ENCODE data around the gene LRG1.
"Not testable (repeated sequence)": the region's sequence is repeated elsewhere in the genome, so short reads cannot be mapped to it uniquely, and the experiment has no call there.

Gene LRG1

DNA sequence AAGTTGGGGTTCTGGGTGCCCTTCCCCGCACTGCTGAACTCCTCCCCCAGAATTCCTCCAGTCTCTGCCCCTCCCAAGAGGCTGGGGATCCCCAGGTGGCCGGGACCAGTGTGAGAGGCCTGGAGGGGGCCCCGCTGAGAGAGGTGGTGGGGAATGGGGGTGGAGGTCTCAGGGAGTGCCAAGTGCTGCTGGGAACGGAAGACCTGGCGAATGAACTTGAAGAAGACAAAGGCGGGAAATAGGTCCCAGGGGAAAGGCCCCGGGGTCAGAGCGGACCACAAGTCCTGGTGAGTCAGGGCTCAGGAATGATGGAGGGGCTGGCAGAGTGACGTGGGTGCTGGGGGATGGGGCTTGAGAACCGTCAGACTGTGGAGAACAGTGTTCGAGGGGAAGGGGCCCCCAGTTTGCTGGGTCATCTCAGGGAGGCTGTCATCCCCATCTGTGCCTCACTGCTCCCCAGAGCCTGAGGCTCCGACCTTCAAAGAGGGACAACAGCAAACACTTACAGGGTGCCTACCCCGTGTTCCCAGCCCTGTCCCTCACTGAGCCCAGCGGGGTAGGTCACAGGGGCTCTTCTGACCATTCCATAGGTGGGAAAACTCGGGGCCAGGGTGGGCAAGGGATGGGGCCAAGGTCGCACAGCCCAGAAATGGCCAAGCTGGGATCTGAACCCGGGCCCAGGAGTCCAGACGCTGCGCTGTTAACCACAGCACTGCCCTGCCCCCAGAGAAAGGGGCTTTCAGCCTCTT, 35.6 kb upstream of the LRG1 start:
- FAIRE-seq: no peak

DNA sequence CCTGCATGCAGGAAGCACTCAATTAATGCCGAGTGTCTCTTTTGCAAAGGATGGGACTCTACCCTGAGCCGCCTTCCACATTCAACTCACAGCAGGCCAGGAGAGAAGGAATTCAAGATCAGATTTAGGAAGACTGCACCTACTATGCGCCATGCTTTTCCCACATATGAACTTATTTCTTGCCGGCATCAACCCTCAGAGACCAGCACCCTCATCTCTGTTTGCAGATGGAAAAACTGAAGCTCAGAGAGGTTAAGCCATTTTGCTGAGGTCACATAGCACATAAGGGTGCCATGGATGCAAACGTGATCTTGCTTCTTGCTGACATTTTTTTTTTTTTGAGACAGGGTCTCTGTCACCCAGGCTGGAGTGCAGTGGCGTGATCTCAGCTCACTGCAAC, 33.8 kb upstream of the LRG1 start:
- no peak for FAIRE-seq

DNA sequence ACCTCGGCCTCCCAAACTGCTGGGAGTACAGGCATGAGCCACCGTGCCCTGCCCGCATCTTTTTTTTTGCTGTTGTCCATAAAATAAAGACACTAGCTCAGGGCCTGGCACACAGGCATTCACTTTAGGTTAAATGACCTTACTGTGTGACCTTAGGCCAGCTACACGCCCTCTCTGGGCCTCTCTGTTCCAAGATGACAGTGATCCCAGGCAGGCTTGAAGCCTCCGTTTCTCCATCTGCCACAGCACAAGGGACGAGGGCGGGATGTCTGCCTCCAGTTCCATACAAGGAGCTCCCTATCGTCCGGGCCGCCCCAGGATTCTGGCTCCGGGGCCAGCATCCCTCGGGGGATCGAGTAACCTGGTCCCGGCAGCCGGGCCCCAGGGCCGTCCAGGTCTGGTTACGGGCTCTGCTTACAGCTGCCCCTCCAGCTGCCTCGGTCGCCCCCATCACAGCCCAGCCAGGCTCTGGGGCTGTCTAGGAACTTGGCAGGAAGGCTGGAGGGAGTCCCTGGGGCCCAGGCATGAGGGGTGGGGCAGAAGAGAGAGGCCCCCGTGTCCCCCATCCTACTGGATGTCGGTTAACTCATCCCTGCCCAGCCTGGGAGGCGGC, 31.6 kb upstream of the LRG1 start:
- no peak for FAIRE-seq

DNA sequence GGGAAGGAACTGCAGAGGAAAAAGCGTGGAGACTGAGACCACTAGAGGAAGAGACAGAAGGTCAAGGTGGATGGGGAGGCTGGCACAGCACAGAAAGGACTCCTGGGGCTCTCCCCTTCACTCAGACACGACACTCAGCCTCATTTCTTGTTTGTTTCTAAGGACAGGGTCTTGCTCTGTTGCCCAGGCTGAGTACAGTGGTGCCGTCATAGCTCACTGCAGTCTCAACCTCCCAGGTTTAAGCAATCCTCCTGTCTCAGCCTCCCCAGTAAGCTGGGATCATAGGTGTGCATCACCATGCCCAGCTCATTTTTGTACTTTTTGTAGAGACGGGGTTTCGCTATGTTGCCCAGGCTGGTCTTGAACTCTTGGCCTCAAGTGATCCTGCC, 31.1 kb upstream of the LRG1 start:
- FAIRE-seq: no peak

DNA sequence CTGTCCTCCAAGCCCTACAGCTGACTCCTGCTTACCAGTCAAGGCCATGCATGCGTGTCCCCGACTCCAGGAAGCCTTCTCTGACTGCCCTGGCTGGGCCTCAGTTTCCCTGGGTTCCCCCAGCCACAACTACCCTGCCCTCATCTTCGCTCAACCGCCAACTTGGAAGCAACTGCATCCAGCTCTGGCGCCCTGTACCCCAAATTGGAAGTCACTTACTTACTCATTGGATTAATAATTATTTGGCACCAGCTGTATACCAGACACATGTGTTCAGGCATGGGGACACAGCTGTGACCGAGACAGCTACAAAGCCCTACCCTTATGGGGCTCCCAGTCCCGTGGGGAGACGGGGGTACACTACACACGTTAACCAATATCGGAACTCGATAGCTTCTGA, 30.6 kb upstream of the LRG1 start:
- no peak for FAIRE-seq

DNA sequence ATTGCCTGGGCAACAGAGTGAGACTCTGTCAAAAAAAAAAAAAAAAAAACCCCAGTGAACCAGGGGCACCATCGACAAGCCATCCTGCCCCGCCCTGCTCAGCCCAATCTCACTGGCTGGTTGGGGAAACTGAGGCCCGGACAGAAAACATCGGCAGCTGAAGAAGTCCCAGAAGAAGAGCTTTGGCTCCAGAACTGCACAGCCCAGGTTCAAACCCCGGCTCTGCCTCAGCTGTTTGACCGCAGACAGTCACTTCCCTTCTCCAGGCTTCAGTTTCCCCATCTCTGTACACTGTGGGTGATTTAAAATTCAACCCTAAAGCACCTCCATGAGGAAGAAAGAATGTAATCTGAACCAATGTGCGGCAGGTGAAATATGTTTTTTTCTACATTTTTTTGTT, 29.1 kb upstream of the LRG1 start:
- no peak for FAIRE-seq

DNA sequence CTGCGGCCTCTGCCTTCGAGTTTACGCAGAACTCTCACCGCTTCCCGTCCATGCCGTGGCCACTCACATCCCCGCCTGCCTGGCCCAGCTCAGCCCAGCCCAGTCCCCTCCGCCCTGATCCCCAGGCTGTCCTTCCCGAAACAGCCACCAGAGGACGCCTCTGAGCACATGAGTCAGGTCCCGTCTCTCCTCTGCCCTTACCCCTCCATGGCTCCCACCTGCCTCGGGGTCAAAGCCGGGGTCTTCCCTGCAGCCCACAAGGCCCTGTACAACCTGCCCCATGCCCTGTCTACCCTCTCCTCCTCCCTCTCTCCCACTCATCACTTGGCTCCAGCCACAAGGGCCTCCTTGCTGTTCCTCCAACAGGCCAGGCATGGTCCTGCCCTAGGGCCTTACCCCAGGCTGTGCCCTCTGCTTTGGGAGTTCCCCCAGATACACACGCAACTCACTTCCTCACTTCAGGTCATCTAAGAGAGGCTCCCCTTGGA, 27.8 kb upstream of the LRG1 start:
- FAIRE-seq: no peak

DNA sequence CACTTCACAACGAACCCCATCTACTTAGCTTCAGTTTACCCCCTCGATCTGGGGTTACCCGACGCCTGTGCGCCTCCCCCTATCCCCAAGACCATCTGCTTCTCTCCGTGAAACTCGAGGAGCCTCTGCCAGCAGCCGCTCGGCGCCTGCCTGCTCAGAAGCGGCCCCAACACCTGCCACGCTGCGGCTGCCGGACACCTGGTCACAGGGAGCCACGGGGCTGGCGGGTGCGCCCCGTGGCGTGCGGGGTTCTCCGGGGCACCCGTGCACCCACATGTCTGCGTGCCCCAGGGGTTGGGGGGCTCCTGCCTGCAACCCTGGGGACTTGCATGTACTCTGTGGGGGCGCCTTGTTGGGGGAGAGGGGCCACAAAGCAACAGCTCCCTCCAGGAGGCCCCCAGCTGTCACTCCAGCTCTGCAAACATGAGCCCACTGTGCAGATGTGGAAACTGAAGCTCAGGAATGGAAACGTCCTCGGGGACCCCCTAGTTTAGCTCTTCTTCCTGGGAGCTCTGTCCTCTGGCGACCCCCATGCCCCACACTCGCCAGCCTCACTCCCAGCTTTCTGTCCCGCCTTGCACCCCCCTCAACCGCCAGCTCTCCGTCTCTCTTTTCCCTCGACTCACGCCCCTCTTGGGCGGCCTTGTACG, 26.7 kb upstream of the LRG1 start:
- no peak for FAIRE-seq

DNA sequence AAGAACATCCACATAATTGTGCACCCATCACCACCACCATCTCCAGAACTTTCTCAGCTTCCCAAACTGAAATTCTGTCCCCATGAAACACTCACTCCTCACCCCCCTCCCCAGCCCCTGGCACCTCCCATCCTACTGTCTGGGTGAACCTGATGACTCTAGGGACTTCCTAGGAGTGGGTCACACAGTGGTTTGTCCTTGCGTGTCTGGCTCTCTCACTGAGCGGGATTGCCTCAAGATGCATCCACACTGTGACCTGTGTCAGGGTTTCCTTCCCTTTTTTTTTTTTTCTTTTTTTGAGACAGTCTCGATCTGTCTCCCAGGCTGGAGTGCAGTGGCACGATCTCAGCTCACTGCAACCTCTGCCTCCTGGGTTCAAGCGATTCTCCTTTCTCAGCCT, 23.7 kb upstream of the LRG1 start:
- not testable (repeated sequence) for FAIRE-seq

DNA sequence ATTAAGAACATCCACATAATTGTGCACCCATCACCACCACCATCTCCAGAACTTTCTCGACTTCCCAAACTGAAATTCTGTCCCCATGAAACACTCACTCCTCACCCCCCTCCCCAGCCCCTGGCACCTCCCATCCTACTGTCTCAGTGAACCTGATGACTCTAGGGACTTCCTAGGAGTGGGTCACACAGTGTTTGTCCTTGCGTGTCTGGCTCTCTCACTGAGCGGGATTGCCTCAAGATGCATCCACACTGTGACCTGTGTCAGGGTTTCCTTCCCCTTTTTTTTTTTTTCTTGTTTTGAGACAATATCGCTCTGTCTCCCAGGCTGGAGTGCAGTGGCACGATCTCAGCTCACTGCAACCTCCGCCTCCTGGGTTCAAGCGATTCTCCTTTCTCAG, 22.2 kb upstream of the LRG1 start:
- not testable (repeated sequence) for FAIRE-seq

DNA sequence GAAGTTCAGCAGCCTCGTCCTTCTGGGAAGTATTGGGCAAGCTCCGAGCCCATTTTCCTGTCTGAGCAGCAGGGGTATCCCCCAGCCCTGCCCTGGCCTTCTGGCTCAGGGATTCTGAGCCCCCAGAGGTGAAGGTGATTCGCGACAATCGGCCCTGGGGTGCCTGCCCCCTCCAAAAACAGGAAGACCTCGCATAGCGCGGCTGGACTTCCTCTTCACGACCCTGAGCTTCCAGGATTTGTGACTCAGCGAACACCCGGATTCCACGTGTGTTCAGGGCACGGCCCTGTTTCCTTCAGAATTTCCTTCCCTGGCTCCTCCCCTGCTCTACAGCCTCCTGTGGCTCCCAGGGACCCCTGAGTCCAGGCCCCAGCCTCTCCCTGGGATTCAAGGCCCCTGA, 19.7 kb upstream of the LRG1 start, which contains the start of gene SEMA6B:
Gene SEMA6B (minus strand): TSS at position 116 of the 400 bp plus-strand sequence. CDS start 1,227 bp downstream, outside the sequence.
- no peak for FAIRE-seq

DNA sequence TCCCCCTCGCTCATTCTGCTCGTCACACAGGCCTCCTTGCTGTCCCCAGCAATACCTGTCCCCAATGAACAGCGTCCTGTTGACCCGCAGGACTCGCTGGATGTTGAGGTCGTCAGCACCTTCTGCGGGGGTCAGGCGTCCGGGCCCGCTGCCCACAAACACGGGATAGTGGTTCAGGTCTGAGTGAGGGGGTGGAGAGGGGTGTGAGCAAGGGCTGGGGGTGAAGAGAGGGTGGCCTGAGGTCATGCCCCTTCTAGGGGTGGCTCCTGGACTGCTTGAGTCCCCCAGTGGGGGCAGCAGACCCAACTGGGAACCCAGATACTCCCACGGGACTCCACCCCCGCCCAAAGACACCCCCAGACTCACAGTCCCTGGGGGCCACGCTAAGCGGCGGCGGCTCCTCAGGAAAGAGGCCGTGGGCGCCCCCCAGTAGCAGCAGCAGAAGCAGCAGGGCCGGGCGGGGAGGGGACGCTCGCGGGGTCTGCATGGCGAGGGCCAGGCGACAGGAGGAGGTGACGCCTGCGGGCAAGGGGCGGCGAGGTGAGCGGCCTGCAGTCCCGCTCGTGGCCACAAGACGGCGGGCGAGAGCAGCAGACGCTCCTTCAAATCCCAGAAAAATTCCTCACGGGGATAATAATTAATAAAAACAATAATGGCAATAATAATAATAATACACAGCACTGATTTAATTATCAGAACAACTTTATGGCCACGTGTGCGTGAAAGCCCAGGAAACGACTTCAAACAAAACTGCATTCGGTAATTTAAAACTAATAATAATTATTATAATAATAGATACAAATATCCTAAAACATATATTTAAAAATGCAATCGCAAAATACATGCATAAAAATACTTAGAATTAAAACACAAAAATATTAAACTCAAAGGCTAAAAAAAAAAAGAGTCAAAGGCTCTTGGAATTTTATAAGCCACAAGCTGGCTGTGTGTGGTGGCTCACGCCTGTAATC, 18.4 kb upstream of the LRG1 start:
- no peak for FAIRE-seq

DNA sequence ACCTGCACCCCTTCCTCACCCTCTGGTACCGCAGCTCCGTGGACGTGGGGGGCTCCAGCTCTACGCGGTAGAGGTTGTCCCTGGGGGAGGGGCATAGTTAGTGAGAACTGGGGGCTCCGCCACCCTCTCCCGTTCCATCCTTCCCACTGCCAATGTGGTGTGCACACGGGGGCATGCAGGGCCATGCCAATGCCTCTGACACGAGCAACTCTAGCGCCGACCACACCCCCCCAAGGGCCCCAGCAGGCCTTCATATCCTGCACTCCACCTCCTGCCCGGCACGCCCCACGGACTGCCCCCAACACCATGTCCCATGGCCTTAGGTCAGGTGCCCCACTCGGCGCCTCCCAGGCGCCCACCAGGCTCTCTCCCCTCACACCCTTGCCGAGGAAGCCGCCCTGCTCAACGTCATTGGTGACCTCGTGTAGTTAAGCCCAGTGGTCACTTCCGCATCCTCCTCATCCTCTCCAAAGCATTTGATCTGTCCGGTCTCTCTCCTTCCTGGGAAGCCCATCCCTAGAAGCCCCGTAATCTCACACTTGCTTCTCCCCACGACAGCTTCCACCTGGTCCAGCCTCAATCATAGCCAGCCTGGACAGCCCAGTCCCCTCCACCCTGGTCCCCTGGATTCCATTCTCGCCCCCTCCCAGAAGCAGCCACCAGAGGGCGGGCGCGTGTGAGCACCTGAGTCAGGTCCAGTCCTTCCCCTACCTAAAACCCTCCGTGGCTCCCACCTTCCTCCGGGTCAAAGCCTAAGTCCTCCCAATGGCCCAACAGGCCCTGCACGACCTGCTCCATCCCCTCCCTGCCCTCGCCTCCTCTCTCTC, 17.5 kb upstream of the LRG1 start:
- FAIRE-seq: no peak

DNA sequence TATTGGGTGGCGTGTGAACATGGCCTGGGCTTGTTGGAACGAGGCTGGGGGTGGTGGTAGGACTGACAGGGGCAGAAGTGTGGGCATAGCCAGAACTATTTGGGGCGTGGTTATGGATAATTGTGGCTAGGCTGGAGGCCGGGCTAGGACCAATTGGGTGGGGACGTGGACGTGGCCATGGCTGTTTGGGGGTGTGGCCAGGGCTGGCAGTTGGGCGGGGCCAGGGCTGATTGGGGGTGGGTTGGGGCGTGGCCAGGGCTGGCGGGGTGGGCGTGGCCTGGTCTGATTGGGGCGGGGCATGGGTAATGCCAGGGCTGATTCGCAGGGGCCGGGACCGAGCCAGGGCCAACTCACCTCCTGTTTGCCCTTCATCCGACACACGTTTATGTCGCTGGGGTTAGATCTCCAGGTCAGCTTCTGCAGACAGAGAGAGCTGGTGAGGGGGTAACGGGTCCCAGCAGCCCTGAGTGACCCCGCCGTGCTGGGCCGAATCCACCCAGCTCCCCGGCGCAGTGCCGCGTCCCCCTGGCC, 16.8 kb upstream of the LRG1 start:
- FAIRE-seq: no peak

DNA sequence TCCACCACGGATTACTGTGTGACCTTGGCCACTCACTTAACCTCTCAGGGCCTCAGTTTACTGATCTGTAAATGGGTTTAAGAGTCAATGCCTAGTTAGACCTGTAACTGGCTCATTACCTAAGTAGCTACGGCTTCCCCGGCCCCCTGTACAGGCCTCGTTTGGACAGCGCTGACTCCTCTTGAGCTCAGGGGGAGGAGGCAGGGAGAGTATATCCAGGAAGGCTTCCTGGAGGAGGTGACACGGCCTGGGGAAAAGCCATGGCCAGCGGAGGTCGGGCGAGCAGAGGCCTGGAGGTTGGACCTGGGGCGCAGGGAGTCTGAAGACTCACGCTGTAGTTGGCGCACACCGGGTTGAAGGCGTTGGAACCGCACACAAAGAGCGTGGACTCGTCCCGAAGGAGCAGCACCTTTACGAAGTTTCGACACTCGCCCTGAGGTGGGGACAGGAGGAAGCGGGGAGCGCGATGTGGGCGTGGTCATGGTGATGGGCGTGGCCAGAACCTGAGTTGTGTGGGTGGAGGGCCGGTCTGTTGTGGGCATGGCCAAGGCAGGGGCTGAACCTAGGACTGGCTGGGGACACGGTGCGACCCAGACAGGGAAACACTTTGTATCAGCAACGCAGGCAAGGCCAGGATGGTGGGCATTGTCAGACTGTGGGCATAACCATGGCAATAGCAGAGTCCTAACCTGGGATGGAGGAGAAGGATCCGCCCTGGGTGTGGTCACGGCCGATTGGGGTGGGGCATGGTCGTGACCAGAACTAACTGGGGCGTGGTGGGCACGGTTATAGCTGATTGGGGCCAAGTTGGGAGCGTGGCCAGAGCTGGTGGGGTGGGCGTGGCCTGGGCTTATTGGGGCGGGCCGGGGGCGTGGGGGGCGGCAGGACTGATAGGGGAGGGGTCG, 16.1 kb upstream of the LRG1 start:
- no peak for FAIRE-seq

DNA sequence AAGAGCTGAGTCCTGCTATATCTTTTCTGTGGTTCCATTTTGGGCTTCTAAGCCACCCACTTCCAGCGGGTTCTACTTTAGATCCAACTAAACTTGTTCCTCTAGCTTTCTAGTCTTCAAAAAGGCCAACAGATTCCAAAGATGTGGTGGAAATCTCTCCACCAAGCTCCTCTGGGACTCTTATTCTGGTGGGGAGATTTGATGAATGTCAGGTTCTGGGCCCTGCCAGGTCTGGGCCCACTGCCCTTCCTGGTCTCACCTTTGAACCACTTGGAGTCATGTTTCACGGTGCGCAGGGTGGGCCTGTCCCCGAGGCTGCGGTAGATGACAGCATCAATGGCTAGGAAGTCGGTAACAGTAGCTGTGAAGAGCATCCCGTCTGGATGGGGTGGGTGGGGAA, 14.9 kb upstream of the LRG1 start:
- FAIRE-seq: no peak

DNA sequence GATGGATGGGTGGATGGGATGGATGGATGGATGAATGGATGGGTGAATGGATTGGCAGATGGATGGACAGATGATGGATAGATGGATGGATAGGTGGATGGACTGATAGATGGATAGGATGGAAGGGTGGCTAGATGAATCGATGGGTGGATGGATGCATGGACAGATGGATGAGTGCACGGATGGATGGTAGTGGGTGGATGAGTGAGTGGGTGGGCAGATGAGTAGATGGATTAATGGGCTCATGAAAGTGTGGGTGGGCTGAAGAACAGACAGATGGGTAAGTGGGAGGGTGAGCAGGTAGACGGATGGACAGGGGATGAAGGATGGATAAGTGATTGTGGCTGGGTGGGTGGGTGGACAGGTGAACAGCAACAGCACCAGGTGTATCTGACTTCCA, 13.9 kb upstream of the LRG1 start:
- FAIRE-seq: no peak

DNA sequence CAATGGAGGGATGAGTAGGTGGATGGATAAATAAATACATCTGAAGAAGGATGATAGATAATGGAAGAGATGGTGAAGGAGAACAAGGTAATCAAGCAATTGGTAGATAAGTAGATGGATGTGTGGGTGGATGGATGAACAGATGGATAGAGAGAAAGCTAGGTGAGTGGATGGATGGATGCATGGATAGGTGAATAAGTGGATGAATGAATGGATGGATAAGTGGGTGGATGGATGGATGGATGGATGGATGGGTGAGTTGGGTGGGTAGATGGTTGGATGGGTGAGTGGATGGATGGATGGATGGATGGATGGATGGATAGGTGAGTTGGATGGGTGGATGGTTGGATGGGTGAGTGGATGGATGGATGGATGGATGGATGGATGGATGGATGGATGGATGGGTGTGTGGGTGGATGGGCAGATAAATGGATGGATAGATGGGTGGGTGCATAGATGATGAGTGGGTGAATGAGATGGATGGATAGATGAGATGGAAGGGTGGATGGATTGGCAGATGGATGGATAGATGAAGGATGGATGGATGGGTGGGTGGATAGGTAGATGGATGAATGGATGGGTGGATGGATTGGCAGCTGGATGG, 13.4 kb upstream of the LRG1 start:
- FAIRE-seq: no peak

DNA sequence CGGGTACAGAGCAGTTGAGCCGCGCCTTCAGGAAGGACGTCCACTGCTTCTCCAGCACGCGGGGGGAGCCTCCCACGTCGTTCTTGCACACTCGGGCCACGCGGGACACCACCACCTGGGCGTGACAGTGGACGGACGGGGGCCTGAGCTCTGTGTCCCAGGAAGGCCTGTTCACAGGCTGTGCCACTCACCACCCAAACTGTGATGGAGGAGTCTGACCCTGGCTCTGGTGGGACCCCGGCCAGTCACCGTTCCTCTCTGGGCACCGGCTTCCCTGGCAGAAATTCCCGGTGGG, 12.6 kb upstream of the LRG1 start:
- FAIRE-seq: no peak

DNA sequence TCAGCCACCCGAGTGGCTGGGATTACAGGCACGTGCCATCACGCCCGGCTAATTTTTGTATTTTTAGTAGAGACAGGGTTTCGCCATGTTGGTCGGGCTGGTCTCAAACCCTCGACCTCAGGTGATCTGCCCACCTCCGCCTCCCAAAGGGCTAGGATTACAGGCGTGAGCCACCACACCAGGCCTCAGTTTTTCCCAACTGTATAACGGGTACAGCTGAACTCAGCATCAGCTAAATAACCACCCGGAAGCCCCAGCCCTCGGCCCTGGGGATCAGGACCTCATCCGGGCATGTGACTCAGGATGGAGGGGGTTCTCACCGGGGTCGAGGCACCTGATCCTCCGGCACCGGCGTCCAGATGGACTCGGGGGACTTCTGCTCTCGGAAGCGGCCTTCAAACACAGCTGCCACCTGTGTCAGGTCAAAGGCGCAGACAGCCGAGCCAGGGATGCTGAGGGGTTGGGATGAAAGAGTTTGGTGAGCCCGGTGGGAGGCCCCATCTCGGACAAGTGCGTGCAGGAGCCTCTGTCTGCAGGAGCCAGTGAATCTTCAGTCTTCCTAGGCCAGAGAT, 10.7 kb upstream of the LRG1 start:
- no peak for FAIRE-seq
